Stimulated activated CD4-positive, alpha-beta T cell treated with anti-CD3 and anti-CD28 coated beads, Interleukin-4, amount 100 ng/mL, for 1 hour (primary cell): ENCODE measurements around the gene PIP.
"Not testable (repeated sequence)": the region's sequence is repeated elsewhere in the genome, so short reads cannot be mapped to it uniquely, and the experiment has no call there.

Experiments used
- DNase-seq: peaks from one replicate; pipeline ENCODE4 v3.0.0-alpha.2; 2020

The PIP gene

DNA sequence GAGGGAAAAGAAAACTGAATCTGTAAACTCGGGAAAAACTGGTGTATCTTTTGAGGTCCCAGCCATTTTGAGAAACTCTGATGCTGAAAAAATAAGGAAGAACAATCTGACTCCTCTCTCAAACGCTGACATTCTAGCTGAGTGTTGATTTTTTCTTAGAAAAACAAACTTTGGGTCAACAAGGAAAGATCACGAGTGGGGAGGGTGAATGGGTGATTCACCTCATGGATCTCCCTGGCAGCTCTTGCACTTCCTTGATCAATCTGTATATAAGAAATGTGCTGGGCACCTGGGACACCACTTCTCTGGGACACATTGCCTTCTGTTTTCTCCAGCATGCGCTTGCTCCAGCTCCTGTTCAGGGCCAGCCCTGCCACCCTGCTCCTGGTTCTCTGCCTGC lies at the start of gene PIP:
Gene PIP, plus strand, starts transcription at position 297 of the 400 bp plus-strand sequence. Its CDS starts 40 bp downstream, at position 337.
- no peak for DNase-seq

GRCh38 chr7:143085109-143085508 lies 46.8 kb upstream of the PIP start:
- DNase-seq = no peak

DNA sequence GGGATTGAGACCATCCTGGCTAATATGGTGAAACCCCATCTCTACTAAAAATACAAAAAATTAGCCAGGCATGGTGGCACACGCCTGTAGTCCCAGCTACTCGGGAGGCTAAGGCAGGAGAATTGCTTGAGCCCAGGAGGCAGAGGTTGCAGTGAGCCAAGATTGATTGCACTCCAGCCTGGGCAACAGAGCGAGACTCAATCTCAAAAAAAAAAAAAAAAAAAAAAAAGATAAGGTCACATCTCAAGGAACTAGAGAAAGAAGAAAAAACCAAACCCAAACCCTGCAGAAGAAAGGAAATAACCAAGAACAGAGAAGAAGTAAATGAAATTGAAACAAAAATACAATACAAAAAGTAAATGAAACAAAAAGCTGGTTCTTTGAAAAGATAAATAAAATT lies 46.3 kb upstream of the PIP start:
- not testable (repeated sequence) for DNase-seq

DNA sequence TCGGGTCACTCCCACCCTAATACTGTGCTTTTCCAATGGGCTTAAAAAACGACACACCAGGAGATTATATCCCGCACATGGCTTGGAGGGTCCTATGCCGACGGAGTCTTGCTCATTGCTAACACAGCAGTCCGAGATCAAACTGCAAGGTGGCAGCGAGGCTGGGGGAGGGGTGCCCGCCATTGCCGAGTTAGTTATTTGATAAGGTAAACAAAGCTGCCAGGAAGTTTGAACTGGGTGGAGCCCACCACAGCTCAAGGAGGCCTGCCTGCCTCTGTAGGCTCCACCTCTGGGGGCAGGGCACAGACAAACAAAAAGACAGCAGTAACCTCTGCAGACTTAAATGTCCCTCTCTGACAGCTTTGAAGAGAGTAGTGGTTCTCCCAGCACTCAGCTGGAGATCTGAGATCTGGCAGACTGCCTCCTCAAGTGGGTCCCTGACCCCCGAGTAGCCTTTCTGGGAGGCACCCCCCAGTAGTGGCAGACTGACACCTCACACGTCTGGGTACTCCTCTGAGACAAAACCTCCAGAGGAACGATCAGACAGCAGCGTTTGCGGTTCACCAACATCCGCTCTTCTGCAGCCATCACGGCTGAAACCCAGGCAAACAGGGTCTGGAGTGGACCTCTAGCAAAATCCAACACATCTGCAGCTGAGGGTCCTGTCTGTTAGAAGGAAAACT lies 43.2 kb upstream of the PIP start:
- not testable (repeated sequence) for DNase-seq

DNA sequence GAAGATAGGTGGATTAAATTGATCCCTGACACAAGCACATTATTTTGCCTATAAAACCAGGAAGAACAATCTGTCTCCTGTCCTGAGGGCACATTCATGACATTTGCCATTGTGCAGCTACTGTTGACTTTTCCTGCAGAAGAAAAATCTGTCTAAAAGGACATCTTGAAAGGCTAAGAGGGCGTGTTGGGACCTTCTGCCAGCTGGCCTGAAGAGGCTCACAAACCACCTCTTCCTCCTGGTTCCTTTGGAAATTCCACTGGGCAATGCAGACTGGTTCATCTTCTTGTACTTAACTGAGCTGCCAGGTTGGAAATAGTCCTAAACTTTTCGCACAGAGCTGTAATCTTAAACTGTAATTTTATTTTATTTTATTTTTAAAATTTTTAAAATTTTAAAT lies 35.7 kb upstream of the PIP start:
- DNase-seq = no peak

DNA sequence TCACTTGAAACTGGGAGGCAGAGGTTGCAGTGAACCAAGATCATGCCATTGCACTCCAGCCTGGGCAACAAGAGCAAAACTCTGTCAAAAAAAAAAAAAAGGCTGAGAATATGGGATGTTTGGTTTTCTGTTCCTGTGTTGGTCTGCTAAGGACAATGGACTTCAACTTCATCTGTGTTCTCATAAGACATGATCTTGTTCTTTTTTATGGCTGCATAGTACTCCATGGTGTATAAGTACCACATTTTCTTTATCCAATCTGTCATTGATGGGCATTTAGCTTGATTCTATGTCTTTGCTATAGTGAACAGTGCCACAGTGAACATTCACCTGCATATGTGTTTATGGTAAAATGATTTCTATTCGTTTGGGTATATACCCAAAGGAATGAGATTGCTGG lies 32.3 kb upstream of the PIP start:
- DNase-seq = not testable (repeated sequence)

GRCh38 chr7:143104759-143105158 lies 27.1 kb upstream of the PIP start:
- DNase-seq = no peak

DNA sequence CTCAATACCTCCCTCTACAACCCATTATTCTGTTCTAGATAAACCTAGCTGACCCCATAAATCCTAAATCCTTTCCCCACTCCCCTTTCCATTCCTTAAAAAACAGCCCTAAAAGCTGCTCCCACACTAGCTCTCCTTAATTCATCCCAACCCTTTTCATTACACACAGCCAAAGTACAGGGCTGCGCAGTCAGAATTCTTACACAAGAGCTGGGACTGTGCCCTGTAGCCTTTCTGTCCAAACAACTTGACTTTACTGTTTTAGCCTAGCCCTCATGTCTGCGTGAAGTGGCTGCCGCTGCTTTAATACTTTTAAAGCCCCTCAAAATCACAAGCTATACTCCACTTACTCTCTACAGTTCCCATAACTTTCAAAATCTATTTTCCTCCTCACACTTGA lies 23.9 kb upstream of the PIP start:
- not testable (repeated sequence) for DNase-seq

GRCh38 chr7:143117395-143117794 lies 14.5 kb upstream of the PIP start:
- DNase-seq = no peak

GRCh38 chr7:143120691-143121405 lies 11.0 kb upstream of the PIP start:
- no peak for DNase-seq

DNA sequence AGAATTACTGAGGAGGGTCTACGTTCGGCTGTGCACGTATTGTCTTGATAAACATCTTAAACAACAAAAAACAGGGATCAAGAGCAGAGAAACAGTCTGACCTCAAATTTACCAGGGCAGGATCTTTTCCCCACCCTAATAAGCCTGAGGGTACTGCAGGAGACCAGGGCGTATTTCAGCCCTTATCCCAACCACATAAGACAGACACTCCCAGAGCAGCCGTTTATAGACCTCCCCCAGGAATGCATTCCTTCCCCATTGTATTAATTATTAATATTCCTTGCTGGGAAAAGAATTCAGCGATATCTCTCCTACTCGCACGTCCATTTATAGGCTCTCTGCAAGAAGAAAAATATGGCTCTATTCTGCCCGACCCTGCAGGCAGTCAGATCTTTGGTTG lies 8.6 kb upstream of the PIP start:
- DNase-seq = not testable (repeated sequence)

- DNase-seq = no peak
These were observed 5.7 kb upstream of the PIP start for GRCh38 chr7:143126146-143126545.

- no peak for DNase-seq
These were observed 2.8 kb upstream of the PIP start for GRCh38 chr7:143129051-143129450.

- no peak for DNase-seq
These were observed 2.4 kb upstream of the PIP start for GRCh38 chr7:143129477-143129876.

DNA sequence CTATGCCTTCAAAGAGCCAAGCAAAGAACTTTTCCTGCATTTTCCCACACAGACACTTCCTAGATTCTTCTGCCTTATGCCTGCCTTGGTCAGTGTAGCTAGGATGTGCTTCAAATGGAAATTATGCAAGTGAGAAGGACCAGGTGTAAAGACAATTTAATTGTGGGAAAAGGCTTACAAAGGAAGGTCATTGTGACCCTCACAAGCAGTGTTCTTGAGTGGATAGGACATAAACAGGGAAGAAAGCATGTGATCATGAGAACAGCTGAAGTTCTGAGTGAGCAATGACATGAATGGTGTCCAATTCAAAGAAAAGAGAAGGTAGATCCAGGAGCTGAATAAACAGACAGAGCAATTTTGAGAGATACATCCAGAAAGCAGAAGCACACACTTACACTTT lies 1.3 kb upstream of the PIP start:
- no peak for DNase-seq

DNA sequence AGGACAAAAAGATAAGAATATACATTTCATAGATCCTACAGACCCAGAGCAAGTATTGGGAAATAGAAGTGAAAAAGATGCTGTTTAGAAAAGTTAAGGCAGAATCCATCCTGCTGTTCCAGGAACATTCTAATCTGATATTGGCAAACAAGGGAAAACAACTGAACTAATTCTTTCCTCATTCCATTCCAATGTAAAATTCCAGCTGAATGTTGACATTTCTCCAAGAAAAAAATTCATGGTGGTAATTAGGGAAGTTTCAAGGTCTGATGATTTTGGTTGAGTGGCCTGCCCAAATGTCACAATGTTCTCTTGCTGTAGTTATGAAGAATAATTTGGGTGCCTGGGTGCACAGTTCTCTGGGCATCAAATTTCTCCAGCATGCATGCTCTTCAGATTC lies 15.2 kb downstream of the PIP start:
- DNase-seq = no peak

DNA sequence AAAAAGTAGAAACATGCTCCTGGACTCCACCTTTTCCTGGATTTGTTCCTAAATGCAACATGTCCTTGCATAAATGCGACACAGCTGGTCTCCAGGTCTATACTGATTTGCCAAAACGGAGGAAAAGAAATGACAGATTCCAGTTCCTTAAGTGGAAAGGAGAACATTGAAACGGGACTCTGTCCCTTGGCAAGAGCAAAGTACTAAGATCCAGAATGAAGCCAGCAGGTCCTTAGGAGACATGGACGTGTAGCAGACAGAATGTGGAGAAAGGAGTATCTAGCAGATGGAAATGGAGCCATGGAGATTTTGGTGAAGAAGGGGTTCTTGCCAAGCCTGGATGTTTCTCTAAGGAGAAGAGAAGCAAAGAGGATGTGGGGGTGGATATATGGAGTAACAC lies 16.2 kb downstream of the PIP start:
- no peak for DNase-seq

GRCh38 chr7:143148651-143149050 lies 16.8 kb downstream of the PIP start:
- no peak for DNase-seq

DNA sequence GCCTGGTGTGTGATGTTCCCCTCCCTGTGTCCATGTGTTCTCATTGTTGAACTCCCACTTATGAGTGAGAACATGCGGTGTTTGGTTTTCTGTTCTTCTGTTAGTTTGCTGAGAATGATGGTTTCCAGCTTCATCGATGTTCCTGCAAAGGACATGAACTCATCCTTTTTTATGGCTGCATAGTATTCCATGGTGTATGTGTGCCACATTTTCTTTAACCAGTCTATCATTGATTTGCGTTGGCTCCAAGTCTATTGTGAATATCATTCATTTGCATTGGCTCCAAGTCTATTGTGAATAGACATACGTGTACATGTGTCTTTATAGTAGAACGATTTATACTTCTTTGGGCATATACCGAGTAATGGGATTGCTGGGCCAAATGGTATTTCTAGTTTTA lies 18.8 kb downstream of the PIP start:
- not testable (repeated sequence) for DNase-seq

GRCh38 chr7:143158617-143159016 lies 26.7 kb downstream of the PIP start:
- DNase-seq = not testable (repeated sequence)

- no peak for DNase-seq
These were observed 39.8 kb downstream of the PIP start for GRCh38 chr7:143171697-143172096.

DNA sequence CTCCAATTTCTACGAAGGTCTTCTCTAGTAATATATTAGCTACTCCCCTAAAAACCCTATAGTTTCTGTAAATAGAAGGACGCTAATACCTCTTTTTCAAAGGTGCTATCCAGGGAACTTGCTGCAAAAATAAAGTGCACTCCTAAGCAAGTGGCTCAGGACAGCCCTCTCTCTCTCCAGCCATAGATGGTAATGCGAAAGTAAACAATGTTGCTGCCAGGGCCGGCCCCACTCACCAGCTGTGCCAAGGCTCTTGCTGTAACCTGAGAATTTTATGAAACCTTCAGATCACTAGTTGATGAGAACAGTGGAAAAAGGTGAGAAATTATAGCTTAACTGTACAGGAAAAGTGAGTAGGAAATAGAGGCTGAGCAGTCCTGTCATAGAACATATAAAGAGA lies 40.5 kb downstream of the PIP start:
- DNase-seq = no peak

DNA sequence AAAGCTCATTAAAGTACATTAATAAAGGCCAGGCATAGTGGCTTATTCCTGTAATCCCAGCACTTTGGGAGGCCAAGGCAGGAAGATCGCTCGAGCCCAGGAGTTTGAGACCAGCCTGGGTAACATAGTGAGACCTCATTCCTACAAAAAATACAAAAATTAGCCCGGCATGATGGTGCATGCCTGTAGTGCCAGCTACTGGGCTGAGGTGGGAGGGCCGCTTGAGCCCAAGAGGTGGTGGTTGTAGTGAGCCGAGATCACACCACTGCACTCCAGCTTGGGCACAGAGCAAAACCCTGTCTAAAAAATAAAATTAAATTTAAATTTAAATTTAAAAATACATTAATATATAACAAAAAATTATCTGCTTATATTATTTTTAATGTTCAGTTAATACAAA lies 44.3 kb downstream of the PIP start:
- no peak for DNase-seq

DNA sequence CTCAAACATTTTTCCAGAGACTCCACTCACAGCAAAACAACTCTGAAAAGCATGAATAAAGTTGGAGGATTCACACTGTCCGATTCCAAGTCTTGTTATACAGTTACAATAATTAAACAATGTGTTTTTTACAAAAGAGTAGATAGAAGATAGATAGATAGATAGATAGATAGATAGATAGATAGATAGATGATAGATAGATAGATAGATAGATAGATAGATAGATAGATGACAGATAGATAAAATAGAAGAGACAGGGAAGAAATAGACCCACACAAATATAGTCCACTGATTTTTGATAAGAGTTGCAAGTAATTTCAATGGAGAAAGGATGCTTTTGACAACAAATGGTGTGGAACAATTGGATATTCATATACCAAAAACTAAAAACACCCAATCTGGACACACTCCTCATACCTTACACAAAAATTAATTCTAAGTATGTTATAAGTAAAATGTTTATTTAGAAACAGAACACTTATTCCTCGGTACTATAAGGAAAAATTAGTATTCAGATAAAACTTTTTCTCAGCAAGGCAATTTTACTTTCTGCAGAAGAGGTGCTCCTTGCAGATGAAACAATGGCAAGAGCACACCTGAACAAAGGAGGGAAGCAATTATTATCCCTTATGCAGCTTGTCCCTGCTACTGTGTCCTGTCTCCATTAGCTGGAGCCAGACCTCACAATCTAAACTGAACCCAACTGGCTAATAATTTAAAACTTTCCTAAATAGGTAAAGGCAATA lies 45.7 kb downstream of the PIP start:
- DNase-seq = no peak
